Nucleus accumbens (tissue), 56 donors: ENCODE results near the gene ATAD3C.
"Not testable (repeated sequence)": the region's sequence is repeated elsewhere in the genome, so short reads cannot be mapped to it uniquely, and the experiment has no call there.

ENCODE experiments used
- DNase-seq, 56 donors: peaks; one replicate each; lab custom pipeline; 2025; lab: John Stamatoyannopoulos, UW

Gene ATAD3C

GRCh38 chr1:1468196-1468985 lies 18.9 kb downstream of the ATAD3C start:
- not testable (repeated sequence) for DNase-seq

DNA sequence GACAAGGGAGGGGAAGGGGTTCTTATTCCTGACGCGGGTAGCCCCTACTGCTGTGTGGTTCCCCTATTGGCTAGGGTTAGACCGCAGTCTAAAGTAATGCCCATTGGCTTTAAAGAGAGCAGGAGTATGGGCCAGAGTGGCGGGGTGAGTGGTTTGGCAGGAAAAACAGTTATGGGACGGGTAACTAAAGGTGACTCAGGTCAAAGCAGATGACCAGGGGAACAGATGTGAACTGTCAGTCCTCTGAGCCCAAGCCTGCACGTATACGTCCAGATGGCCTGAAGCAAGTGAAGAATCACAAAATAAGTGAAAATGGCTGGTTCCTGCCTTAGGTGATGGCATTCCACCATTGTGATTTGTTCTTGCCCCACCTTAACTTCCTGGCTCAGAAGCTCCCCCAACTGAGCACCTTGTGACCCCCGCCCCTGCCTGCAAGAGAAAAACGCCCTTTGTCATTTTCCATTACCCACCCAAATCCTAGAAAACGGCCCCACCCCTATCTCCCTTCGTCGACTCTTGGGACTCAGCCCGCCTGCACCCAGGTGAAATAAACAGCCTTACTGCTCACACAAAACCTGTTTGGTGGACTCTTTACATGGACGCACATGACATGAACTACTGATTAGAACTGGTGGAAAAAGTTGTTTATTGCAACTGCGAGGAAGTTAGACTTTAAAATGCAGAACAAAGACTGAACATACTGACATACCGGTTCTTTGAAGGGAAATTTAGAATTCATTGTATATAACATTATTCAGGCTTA lies 21.3 kb downstream of the ATAD3C start:
- peak in 2 of 56 donors; percentile 3 to 13 for DNase-seq

GRCh38 chr1:1471389-1472052 lies 22.0 kb downstream of the ATAD3C start, which contains the start of gene ATAD3B:
Gene ATAD3B (plus strand): TSS chr1:1471765. CDS start chr1:1471885, 120 bp downstream.
- peak; percentile 21 to 98 (median 89) for DNase-seq

DNA sequence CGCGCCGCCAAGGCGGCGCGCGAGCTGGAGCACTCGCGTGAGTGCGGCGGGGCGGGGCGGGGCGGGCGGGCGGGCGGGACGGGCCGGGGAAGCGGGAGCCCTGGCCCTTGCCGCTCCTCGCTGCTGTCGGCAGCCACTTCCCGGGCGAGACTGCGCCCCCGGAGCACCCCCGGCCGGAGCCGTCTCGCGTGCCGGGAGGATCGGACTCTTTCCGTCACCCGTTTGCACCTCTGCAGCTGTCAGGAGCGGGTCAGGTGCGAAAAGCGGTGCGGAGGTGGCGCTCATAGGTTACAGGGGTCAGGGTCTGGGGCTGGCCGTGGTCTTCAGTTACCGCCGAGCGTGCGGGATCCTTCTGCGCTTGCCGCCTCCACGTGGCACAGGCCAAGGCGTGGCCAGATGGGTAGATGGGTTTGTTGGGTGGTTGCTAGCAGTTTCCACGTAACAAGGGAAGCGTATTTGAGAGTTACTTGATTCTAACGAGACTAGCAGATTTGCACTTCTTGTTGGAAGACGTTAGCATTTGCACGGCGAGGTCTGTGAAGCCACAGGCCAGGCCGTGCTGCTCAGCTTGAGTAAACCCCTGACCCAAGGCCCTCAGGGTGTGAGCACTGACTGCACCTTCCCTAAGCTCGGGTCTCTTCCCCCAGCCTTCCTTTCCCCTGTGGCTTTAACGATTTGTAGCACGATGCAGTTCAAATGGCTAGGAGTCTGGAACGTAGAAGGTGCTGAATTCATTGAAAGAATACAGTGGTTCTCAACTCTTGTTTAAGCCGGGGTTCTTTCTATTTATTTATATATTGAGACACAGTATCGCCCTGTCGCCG lies 22.8 kb downstream of the ATAD3C start:
- DNase-seq = not testable (repeated sequence)

DNA sequence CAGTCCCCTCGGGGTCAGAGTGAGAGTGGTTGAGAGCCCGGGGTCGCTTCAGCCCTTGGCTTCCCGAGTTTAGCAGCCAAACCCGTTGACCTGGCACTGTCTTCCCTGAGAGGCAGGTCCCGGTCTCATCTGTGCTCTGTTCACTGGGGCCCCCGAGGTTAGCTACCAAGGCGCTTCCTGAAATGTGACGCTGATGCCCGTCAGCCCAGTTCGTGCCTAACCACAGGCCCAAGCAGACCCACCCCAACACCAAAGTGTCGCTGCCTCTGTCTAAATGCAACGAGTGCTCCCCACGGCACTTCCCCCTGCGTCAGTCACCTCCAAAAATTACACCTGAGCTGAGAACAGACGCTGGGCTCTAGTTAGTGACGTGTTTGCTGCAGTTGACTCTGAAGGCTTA lies 26.5 kb downstream of the ATAD3C start:
- DNase-seq = not testable (repeated sequence)

DNA sequence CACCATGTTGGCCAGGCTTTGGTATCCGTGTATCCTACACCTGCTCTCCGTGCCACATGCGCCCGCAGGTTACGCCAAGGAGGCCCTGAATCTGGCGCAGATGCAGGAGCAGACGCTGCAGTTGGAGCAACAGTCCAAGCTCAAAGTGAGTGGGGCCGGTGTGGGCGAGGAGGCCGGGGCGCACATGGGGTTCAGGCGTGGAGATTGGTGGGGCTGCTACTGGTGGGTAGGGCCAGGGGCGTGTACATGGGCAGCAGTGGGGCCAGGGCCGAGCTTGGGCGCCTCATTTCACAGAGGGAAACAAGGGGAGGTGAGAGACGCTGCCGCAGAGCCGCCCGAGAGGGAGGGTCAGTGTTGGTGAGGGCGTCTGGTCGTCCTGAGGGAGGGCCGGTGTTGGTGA lies 27.7 kb downstream of the ATAD3C start:
- no peak for DNase-seq

DNA sequence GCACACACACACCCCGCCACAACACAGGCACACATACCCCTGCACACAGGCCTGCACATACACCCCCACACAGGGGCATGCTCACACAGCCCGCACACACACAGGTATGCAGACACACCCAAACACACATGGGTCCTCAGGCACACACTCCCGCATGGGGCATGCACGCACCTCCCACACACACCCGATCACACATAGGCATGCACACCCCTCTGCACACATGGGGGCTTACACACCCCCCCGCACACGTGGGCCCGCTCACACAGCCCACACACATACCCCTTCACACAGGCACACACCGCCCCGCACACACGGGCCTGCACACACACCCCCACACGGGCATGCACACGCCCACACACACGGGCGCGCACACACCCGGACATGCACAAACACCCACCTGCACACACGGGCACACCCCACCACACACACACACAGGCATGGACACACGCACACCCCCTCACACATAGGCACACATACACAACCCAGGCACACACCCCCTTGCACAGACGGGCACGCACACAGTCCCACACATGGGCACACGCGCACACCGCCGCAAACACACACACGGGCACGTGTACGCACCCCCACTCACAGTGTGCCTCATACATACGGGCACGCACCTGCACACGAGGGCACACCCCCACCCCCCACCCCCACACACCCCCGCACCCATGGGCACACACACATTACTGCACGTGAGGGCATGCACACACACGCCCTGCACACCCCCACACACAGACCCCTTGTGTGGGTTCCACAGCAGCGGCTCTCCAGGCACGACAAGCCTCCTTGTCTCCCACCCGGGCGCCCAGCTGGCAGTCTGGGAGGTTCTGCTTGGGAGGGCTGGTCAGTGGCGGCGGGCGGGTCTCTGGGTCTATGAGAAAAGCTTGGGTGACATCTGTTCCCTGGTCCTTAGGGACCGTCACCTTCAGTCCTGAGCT lies 30.3 kb downstream of the ATAD3C start:
- DNase-seq = no peak

GRCh38 chr1:1480488-1480867 lies 31.0 kb downstream of the ATAD3C start:
- DNase-seq = not testable (repeated sequence)

- not testable (repeated sequence) for DNase-seq
Measured at GRCh38 chr1:1481811-1482210, 32.3 kb downstream of the ATAD3C start.

DNA sequence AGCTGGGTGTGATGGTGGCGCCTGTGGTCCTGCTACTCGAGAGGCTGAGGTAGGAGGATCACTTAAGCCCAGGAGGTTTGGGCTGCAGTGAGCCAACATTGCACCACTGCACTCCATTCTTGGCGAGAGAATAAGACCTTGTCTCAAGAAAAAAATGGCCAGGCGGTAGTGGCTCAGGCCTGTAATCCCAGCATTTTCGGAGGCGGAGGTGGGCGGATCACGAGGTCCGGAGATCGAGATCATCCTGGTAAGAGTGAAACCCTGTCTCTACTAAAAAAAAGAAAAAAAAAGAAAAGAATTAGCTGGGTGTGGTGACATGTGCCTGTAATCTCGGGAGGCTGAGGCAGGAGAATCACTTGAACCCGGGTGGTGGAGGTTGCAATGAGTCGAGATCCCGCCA lies 33.4 kb downstream of the ATAD3C start:
- no peak for DNase-seq

GRCh38 chr1:1483714-1484113 lies 34.2 kb downstream of the ATAD3C start:
- DNase-seq = no peak

DNA sequence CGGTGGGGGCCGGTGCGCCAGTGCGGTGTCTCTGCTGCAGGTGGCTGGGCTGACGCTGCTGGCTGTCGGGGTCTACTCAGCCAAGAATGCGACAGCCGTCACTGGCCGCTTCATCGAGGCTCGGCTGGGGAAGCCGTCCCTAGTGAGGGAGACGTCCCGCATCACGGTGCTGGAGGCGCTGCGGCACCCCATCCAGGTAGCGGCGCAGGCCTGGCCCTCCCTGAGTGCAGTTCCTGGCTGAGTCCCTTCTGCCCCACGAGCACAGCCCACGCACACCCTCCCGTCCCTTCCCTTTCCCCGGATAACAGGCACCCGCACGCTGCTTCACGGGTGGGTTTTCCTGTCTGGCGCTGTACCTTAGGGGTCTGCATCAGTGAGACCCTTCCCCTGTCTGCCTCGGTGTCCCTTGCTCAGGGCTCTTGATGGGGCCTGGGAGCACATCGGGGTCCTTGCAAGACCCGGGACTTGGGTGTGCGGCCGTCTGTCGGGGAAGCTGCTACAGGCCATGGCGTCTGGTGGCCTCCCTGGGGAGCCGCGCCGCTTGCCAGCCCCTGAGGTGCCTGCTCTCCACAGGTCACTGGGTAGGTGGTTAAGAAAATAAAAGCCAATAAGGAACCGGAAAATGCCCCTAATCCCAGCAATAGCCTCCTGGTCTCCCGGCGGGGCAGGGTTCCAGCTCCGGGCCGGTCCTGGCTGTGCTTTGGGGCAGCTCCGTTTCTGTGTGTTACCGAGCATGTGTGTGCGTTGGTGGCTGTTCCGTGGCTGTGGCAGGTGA lies 35.7 kb downstream of the ATAD3C start:
- not testable (repeated sequence) for DNase-seq

DNA sequence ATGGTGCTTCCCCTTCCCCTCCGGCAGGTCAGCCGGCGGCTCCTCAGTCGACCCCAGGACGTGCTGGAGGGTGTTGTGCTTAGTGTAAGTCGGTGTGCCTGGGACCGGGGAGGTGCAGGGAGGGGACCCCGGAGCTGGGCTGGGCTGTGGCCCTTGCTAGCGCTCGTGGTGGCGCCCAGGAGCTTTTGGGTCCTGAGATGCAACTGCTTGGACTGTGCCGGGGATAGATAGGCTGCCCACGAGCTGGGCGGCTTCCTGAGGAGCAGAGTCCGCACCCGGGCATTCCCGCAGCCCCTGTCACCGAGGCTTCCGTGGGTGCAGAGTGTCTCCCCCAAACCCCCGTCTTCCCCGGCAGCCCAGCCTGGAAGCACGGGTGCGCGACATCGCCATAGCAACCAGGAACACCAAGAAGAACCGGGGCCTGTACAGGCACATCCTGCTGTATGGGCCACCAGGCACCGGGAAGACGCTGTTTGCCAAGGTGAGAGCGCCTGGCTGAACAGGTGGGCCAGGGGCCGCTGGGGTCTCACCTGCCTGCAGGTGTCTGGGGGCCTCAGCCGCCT lies 36.3 kb downstream of the ATAD3C start:
- not testable (repeated sequence) for DNase-seq

GRCh38 chr1:1487701-1488100 lies 38.2 kb downstream of the ATAD3C start:
- DNase-seq = no peak

DNA sequence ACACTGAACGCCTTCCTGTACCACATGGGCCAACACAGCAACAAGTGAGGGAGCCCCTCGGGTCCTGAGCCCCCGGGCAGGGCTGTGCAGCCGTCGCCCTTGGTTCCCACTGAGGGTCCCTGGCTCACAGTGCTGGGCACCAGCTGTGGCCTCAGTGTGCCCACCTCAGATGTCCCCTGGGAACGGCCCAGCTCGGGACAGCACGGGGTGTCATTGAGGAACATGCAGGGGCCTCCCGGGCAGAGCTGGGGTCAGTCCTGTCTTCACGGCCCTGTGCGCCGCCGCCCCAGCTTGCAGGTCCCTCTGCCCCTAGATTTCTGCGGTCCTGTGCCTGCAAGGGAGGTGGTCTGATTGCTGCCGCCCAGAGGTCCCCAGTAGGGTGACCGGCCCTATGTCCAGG lies 39.7 kb downstream of the ATAD3C start:
- DNase-seq = no peak

GRCh38 chr1:1489861-1490260 lies 40.4 kb downstream of the ATAD3C start:
- DNase-seq = no peak

GRCh38 chr1:1490633-1491230 lies 41.2 kb downstream of the ATAD3C start:
- DNase-seq = no peak

DNA sequence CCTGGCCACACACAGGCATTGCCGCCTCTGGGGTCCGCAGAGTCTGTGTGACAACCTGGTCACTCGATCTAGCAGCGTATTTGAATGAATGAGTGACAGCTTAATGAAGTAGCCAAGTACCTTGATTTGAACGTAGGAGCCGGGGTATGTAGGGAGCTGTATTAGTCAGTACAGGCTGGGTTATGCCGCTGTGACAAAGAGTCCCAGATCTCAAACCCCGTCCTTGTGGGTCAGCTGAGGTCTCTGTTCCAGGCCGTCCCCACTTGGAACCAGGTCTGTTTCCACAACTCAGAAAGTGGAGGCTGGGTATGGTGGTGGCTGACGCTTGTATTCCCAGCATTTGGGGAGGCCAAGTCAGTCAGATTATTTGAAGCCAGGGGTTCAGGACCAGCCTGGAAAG lies 42.1 kb downstream of the ATAD3C start:
- no peak for DNase-seq
